Hepatocyte (in vitro differentiated cells): ENCODE measurements around the gene CYP27B1. TPM values are rescaled to one million over a fixed set of nuclear protein-coding genes. Genes with fewer than 3 reads are reported as not detected.

Experiments used
- DNase-seq: peaks from one replicate; pipeline ENCODE4 v3.0.0-alpha.2; 2016; ENCODE audit warnings: low spot score
- H2AFZ ChIP-seq: fragments of 200-600 bp; sonication (generic); 2 replicates; pipeline ENCODE4 v1.6.0; 2016; ENCODE audit warnings: antibody characterized with exemption, mild to moderate bottlenecking
- H3K27ac ChIP-seq: fragments of 200-600 bp; sonication (generic); 2 replicates; pipeline ENCODE4 v1.5.1; 2016; ENCODE audit warnings: mild to moderate bottlenecking
- H3K27me3 ChIP-seq: fragments of 200-600 bp; sonication (generic); 2 replicates; pipeline ENCODE4 v1.6.1; 2016
- H3K36me3 ChIP-seq: fragments of 200-600 bp; sonication (generic); replicated peaks from 2 replicates; pipeline ENCODE4 v1.5.1; 2016; ENCODE audit warnings: low read depth; ENCODE audit not compliant: insufficient read depth
- H3K4me1 ChIP-seq: fragments of 200-600 bp; sonication (generic); 2 replicates; pipeline ENCODE4 v1.5.1; 2016; ENCODE audit warnings: mild to moderate bottlenecking, moderate library complexity; ENCODE audit not compliant: insufficient read depth
- H3K4me2 ChIP-seq: fragments of 200-600 bp; sonication (generic); 2 replicates; pipeline ENCODE4 v1.6.0; 2016
- H3K4me3 ChIP-seq: fragments of 200-600 bp; sonication (generic); 2 replicates; pipeline ENCODE4 v1.5.1; 2016; ENCODE audit warnings: mild to moderate bottlenecking
- H3K79me2 ChIP-seq: fragments of 200-600 bp; sonication (generic); 2 replicates; pipeline ENCODE4 v1.6.0; 2017; ENCODE audit warnings: mild to moderate bottlenecking
- H3K9me2 ChIP-seq: fragments of 200-600 bp; sonication (generic); replicated peaks from 2 replicates; pipeline ENCODE4 v1.6.0; 2017; ENCODE audit warnings: mild to moderate bottlenecking; ENCODE audit not compliant: insufficient read depth
- H3K9me3 ChIP-seq: fragments of 200-600 bp; sonication (generic); 2 replicates; pipeline ENCODE4 v1.5.1; 2016; ENCODE audit warnings: low read depth, mild to moderate bottlenecking
- H4K20me1 ChIP-seq: fragments of 200-600 bp; sonication (generic); 2 replicates; pipeline ENCODE4 v1.6.0; 2016; ENCODE audit warnings: mild to moderate bottlenecking; ENCODE audit not compliant: insufficient read depth, poor library complexity, severe bottlenecking
- CTCF ChIP-seq: fragments of 200-600 bp; sonication (generic); IDR thresholded peaks from 2 replicates; pipeline ENCODE4 v1.5.1; 2016; ENCODE audit warnings: antibody characterized with exemption, mild to moderate bottlenecking; ENCODE audit not compliant: poor library complexity
- EZH2 ChIP-seq: fragments of 200-600 bp; sonication (generic); IDR thresholded peaks from 2 replicates; pipeline ENCODE4 v1.6.1; 2016; ENCODE audit warnings: antibody characterized with exemption, mild to moderate bottlenecking, borderline replicate concordance
- EZH2phosphoT487 ChIP-seq: fragments of 200-600 bp; sonication (generic); IDR thresholded peaks from one replicate; pipeline ENCODE4 v1.6.1; 2018; ENCODE audit warnings: antibody characterized with exemption, mild to moderate bottlenecking, low read depth, moderate library complexity; ENCODE audit not compliant: unreplicated experiment, severe bottlenecking
- WGBS: methylation state at CpG from one replicate; pipeline ENCODE4 v1.1.6; 2016; ENCODE audit warnings: low lambda C conversion rate; ENCODE audit errors: missing lambda C conversion rate; 5-methylcytosine and 5-hydroxymethylcytosine counted together
- polyA plus RNA-seq: library from polyadenylated mRNA; unstranded; fragments of >200 nt; fragmentation: Nextera tagmentation; extraction: Ambion mirVana; gene quantifications from 2 replicates; pipeline ENCODE4 v1.2.1, GENCODE V29; 2016
- total RNA-seq: library from RNA; depleted of rRNA; stranded (reverse); fragments of >200 nt; gene quantifications from 2 replicates; pipeline ENCODE4 v1.2.3, GENCODE V29; 2014

The CYP27B1 gene
- total and polyA plus RNA-seq, 2 experiments from 2014 or later, result 0.23 to 2.3 TPM

GRCh38 chr12:57741844-57742738 is 24.8 kb downstream of the CYP27B1 start:
- Histone ChIP-seq H3K4me1 (peaks cover 13% of the 10 kb centered on the region), H3K27me3 (peaks cover 64% of the 10 kb centered on the region), H3K27ac (no peak overlapping the region), H3K4me3 (no peak overlapping the region), H3K9me3 (no peaks in the 10 kb centered on the region), H3K36me3 (no peaks in the 10 kb centered on the region), H3K9me2 (no peaks in the 10 kb centered on the region), H3K4me2 (no peak overlapping the region), H4K20me1 (no peaks in the 10 kb centered on the region), H3K79me2 (no peaks in the 10 kb centered on the region), H2AFZ (no peak overlapping the region)
- DNase-seq, result no peak
- TF ChIP-seq CTCF (no peak), EZH2phosphoT487 (no peak), EZH2 (no peak)
- 54% methylated on average over 14 of the region's 14 CpGs for WGBS

GRCh38 chr12:57741413-57741789 is 25.5 kb downstream of the CYP27B1 start:
- Histone ChIP-seq H3K27me3 (peaks cover 71% of the 10 kb centered on the region), H3K27ac (no peak overlapping the region), H3K4me2 (no peak overlapping the region), H4K20me1 (no peaks in the 10 kb centered on the region), H3K4me1 (peaks cover 18% of the 10 kb centered on the region), H3K9me3 (no peaks in the 10 kb centered on the region), H3K79me2 (no peaks in the 10 kb centered on the region), H3K9me2 (no peaks in the 10 kb centered on the region), H3K36me3 (no peaks in the 10 kb centered on the region), H2AFZ (no peak overlapping the region), H3K4me3 (no peak overlapping the region)
- TF ChIP-seq EZH2, result no peak
- TF ChIP-seq EZH2phosphoT487, result no peak
- TF ChIP-seq CTCF, result no peak
- no peak for DNase-seq
- no CpG with 5 or more reads among the region's 1 CpG for WGBS

- no peak for DNase-seq
- 84% methylated on average over 5 of the region's 5 CpGs for WGBS
Measured at GRCh38 chr12:57740656-57741412, 26.0 kb downstream of the CYP27B1 start.

More at GRCh38 chr12:57740656-57741412, 26.0 kb downstream of the CYP27B1 start:
- Histone ChIP-seq H3K27me3 (peaks cover 77% of the 10 kb centered on the region), H2AFZ (no peak overlapping the region), H3K27ac (no peak overlapping the region), H4K20me1 (no peaks in the 10 kb centered on the region), H3K79me2 (no peaks in the 10 kb centered on the region), H3K4me1 (peaks cover 24% of the 10 kb centered on the region), H3K9me2 (no peaks in the 10 kb centered on the region), H3K9me3 (no peaks in the 10 kb centered on the region), H3K36me3 (no peaks in the 10 kb centered on the region), H3K4me3 (no peak overlapping the region), H3K4me2 (no peak overlapping the region)
- TF ChIP-seq EZH2phosphoT487 (no peak), CTCF (no peak)
